CD4-positive, alpha-beta T cell treated with Interleukin-4 for 1 hour (primary cell): Measurements from ENCODE around the gene RAMP1.

Experiments
- DNase-seq, 2 donors: peaks; one replicate each; pipeline ENCODE4 v3.0.0-alpha.2; 2020 to 2022

The RAMP1 gene

DNA sequence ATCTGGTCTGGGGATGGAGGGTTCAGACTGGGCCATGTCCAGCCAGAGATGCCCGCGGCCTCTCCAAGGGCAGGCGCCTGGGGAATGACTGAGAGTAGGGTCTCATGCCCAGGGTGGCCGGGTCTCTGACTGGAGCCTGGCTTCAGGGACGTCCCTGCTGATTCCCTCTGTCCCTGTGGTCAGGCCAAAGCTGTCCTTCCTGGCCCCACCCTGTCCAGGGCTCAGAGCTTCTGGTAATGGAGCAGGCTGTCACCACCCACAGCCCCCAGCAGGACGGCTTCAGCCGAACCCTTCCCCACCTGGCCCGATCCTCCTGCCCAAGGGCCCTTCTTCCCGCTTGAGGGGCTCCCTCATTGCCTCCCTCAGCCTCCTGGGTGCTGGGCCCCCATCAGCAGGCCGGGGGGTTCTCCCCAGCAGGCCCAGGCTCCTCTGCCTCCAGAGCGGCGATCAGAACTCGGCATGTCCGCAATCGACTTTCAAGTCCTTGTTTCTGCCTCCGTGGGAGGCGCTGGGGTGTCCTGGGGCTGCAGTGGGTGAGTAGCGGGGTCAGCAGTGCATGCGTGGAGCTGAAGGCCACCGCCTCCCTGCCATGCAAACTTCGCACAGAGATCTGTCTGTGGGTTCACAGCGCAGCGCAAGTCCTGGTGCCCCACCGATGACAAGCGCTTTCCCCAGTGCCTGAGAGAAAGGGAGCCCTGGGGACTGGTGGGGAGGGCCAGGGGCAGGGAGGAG, 18.3 kb downstream of the RAMP1 start:
- no peak for DNase-seq

DNA sequence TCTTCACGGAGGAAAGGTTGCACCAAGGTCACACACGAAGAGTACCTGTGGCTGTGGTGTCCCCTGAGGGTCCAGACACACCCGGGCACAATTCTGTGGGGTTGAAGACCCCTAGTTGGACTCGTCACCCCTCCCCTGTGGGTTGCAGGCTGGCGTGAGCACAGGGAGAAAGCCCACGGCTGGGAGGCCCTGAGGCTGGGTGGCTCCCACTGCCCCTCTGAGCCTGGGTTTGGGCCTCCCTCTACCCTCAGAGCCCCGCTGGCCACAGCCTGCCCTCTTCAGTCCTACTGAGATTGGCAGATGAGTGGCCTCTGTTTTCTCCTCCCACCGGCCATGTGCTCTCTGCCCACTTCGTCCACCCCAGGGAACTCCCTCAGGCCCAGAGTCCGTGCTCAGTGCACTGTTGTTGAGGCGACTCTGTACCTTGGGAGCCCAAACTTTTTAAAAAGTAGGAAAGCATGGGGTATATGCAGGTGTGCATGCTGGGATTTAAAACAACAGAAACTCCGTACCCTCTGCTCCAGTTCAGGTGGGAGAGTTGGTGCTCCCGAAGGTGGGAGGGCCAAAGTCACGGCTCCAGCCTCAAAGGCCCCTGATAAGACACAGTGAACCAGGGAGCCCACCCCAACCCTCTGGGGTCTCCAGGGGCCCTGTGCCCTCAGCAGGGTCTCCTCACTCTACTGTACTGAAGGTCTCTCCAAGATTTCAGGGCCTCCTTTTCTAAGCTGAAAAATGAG, 19.1 kb downstream of the RAMP1 start:
- DNase-seq = no peak

DNA sequence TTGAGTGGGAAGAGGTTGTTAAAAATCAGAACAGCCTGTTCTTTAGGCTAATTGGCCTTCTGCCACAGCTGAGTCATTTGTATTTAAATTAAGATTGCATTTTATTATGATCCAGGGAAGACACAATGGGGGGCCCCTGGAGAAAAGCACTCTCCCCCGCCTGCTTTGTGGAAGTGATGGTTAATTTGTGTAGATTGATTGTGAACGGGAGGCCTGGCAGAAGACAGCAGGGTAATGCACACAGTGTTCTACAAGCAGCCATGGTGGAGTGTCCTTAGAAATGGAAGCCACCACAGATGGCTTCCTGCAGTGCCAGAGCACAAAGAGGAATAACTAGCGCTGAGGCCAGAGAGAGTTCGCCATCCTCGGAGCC, 19.6 kb downstream of the RAMP1 start:
- DNase-seq = no peak

DNA sequence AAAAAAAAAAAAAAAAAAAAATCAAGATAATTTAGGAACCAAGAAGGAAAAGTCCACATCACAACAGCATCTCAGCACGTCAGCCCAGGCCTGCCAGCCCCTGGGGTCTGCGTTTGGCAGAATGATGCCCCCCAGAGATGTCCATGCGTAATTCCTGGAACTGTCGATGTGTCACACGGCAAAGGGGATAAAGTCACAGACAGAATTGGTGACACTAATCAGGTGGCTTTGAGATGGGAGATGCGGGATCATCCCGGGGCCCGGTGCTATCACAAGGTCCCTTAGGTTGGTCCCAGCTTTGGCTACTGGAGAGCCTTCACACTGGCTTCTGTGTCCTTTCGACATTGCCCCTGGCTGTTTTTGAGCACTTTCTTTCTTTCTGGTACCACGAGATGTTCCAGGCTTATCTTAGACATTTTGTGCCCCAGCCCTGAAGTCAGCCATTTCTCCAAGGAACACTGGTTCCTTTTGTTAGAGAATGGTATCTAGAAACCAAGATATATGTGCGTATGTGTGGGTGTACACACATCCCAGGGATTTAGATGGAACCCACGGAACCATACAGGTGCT, 20.7 kb downstream of the RAMP1 start:
- DNase-seq = no peak

DNA sequence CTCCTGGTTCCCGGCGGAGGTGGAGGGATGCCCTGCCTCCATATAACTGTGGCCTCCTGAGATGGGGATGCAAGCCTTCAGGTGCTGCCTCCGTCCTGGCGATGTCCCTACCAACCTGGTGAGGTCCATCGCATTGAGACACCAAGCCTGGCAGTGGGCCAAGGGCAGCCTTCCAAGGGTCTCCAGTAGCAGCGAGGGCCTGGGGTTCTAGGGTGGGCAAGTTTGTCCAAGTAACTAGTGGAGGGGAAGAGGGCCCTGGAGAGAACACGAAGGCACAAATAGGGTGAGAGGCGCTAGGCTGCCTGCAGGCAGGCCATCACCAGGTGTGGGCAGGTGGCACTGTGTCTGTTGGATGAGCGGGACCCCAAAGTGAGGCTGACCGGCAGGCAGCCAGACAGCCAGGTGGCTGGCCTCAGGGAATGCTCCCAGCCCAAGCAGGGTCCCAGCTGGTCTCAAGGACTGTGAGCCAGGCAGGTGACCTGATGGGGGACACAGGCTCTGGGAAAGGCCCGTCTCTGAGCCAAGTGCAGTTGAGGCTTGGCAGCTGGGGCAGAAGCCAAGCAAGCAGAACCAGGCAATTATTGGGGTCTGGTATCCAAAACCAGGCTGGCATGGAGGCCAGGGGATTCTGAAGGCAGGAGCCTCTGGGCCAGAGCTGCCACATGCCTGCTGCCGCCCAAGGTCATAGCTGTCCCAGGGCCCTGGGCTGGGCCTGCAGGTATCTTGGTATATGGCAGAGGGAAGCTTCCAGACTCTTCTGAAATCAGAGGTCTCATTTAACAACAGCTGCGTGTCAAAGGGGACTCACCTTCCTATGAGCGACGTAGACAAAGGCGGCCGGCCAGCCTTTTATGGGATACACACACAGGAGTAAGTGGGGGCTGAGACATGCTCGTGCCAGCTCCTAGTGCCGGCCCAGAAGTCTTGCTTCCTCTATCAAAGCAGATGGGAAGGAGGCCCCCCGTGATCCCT, 23.4 kb downstream of the RAMP1 start:
- no peak for DNase-seq

DNA sequence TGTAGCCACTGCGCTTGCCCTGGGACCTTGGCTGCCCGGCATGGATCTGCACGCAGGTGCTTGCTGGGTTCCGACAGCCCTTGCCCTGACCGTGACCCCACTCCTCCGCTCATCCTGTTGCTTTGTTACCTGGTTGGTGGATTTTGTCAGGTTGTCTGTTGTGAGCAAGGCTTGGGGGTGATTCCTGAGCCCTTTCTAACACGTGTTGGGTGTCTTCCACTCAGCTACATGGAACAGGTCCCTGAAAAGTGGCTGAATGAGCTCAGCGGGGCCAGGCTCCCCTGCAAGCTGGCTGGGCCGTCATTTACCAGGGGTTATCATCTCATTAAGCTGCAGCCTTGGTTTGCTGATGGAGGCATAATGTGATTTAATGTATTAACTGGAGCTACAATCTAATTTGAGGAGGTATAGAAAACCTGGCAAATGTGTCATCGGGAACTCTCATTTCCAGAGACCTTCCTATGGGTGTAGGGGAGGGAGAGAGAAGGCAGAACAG, 24.6 kb downstream of the RAMP1 start:
- no peak for DNase-seq

DNA sequence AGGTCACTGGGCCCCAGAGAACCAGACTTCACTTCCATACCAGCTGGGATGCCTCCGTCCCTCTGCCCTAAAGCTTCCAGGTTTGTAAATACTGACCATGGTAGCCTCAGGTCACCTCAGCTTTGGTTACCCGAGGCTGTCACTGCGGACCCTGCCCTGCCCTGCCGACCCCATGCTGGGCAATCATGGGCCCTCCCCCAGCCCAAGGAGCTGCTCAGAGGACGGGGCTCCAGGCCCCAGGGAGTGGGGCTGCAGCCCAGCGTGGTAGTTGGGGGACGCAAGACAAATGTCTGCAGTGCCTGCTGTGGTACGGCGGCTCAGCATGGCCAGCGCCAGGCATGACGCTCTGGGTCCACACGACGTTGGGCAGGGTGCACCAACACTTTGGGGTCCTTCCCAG, 25.3 kb downstream of the RAMP1 start:
- no peak for DNase-seq

DNA sequence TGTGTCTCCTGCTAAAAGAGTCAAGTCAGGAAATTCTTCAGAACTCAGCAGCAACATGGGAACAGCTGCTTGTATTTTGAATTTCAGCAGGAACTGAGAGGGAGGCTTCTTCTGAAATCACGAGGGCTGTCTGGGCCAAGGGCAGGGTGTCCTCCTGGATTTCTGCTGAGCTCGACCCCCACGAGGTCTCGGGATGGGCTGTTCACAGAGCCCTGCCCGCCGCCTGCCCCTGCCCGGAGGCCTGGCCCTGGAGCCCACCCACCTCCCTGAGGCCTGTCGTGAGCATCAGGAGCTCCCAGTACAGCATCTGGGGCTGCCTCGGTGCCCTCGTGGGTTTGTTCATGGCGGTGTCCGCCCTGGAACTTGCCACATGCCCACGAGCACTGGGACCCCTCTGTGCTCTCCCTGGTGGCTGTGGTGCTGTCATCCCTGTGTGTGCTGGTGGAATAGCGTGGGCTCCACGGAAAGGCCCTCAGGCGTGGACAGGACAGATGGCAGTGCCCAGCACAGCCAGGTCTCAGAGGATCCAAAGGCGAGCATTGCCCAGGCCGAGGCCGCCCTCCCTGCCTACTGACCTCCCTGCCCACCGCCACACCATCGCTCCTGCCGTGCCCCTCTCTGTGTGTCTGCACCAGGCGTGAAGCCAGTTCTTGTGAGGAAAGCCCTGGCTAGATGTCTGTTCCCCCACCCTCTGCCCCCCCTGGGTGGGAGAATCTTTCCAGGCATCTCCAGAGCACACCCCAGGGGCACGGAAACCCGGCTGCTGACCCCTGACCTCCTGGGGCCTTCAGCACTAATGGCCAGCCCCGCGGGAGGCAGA, 25.9 kb downstream of the RAMP1 start:
- no peak for DNase-seq

DNA sequence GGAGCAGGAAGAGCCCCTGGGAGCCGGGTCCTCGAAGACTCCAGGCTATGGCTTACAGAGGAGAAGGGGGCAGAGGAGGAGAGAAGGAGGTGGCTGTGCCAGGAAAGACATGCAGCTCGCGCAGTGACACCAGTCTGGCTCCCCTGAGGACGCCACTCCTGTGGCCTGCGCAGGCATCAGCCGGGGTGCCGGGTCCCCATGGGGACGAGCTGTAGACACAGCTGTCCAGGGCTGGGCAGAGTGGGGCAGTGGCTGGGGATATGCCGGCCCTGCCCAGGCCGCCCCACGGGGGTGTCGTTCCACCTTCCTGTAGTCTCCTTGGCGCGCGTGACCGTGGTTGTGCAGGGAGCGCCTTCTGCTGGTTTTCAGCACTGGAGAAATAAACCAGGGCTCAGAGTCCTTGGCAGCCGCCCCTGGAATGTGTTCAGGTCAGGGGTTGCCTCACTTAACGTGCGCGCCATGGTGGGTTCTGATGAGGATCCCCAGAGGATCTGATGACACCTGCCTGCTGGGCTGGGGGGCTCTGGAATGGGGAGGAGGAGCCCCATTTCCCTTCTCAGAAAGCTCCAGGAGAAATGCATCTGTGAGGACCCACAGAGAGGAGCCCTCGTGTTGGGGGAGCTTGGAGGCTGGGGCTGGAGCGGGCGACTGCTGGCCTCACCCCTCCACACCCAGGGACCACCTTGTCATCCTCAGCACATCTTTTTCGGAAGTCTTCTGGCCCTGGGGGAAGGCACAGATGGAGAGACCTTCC, 26.7 kb downstream of the RAMP1 start:
- DNase-seq = no peak

DNA sequence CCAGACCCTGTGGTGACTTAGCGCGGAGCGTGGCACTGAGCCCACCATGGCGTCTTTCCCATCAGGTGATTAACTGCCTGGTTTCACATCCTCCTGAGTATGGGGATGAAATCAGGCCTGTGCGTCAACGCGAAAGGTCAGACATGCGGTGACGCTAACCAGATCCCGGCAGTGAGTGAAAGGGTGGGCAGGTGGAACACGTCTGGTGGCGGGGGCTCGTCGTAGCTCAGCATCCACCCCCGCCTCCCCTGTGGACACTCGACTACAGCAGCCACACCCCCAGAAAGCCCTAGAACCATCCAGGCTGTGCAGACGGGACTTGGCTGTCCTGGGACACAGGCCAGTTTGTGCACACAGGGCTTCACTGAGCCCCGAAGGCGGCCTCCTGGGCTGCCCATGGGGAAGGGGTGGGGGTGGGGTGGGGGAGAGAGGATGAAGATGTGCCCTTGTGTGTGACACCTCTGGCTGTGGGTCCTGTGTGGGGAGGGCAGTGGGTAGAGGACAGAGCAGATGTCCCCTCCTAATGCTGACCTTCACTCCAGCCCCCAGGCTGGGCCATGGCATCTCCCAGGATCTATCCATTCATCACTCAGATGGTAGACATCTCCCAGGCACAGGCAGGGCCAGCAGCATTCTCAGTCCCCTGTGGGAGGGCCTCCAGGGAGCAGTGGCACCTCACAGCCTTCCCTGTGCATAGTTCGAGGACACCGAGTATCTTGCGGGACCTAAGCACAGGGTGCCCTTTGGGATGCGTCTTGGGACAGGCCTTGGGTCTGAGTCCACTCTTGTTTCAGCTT, 27.5 kb downstream of the RAMP1 start:
- DNase-seq = no peak

DNA sequence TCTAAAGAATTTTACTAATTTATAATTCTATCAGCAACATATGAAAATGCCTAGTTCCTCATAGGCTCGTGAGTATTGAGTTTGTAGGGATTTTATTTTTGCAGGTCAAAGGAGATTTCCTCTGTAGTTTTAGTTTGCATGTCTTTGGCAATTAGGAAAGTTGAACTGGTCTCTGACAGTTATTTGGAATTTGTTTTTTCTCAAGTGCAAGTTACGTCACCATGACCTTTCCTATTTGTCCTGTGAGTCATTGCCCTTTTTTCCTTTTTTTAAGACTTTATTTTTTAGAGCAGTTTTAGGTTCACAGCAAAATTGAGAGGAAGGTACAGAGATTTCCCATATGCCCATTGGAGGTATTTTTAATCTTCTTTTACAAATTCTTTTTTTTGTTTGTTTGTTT, 29.0 kb downstream of the RAMP1 start:
- no peak for DNase-seq

DNA sequence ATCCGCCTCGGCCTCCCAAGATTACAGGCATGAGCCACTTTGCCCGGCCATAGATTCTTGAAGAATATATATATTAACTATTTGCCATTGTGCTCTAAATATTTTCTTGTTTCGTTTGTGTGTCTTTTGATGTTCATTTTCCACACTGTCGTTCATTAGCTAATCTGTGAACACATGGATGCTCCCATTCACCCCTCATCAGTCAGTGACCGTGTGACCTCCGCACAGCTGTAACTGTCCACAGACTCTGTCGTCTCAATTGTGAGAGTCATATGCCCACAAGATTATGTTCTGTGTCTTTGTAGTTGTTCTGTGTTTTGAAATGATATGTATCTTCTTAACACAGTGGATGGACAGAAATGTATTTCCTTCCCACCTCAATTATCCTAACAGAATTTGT, 29.6 kb downstream of the RAMP1 start:
- no peak for DNase-seq

DNA sequence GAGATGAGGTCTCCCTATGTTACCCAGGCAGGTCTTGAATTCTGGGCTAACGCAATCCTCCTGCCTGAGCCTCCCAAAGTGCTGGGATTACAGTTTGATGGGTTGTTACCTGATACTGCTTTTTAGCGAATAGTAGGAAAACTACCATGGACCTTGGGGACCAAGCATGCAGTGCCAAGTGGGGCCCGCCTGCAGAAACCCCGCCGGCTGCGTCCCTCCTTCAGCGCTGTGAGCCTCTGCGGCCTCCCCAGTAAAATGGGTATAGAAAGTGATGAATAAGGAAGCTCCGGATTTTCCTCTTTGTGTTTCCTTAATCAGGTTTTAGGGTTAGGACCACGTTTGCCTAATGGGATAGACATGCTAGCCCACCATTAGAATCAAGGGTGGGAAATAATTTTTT, 30.4 kb downstream of the RAMP1 start:
- no peak for DNase-seq

DNA sequence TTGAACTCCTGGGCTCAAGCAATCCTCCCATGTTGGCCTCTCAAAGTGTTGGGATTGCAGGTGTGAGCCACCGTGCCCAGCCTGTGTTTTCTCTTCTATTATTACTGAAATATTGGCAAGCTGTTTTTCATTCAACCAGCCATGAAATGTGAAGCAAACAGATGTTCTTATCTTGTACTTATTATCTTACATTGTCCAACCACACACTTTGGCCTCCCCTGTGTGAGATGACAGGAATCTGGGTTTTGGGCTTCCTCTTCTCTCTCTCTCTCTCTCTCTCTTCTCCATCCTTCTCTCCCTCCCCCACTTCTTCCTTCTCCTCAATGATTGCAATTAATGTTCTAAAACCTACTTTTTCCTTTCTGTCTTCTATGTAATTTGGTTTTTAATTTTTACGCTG, 33.1 kb downstream of the RAMP1 start:
- DNase-seq = no peak

DNA sequence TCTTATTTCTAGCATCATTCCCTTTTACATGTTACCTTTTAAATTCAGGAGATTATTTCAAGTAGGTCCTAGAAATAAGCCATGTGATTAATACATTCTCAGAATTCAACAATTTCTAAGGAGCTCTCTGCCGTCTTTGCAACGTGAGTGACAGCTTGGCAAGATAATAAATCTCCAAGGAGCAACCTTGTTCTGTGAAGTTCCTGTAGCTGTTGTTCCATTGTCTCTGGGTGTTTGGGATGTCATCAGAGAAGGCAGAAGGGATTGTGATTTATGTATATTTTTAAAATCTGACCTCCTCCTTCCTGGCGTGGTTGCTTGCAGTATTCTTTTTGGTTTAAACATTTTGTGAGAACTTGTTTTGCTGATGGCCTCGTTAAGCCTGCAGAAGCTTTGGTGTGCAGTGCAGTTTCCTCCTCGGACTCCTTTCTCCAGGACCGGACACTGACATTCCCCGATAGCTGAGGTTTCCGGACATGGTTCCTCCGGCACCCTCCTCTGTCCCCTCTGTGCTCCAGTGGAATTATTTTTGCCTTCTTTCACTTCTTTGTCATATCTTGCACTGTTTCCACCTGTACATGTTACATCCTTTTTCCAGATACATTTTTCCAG, 33.7 kb downstream of the RAMP1 start:
- DNase-seq = no peak

DNA sequence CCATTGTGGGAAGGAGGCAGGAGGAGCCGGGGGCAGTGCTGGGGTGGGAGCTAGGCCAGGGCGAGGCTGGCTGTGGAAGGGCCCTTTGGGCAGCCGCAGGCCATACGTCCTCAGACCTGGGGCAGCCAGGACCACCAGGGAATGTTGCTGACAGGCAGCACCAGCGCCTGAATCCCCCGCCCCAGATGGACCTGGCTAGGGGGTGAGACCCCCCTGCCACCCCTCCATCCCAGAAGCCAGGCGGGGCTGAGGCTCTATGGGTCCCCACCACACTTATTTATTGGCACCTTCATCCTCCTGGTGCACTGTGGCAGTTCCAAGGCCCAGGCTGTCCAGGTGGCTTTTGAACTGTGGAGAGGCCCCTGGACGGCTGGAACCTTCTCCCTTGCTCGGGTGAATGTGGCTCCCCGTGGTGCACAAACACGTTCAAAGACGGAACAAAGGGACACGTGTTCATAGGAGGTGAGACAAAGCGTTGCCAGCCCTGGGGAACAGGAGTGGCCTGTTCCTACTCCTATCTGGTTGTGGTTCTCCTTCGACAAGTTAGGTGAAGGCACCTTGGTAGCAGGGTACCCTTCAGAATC, 35.1 kb downstream of the RAMP1 start:
- DNase-seq = no peak

DNA sequence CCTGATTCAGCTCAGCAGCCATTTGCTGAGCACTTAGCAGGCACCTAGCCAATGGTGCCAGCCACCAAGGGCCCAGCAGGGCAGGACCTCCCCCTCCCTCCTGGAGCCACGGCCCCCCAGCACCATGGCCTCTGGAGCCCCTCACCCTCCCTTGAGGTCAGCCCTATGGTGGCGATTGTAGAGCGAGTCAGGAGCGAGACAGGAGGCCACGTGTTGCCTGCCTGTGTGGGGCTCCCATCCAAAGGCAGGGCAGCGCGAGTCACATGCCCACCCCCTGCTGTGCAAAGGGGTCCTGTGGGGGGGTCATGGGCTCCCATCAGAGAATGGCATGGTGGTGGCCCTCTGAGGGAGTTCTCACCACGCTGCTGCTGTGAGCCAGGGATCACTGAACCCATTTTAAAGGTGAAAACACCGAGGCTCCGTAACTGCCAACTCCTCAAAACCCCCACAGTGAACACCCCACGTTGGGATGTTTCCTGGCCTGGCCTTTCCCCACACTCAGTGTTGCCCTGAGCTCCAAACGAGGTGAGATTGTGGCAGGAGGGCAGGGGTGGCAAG, 35.6 kb downstream of the RAMP1 start:
- no peak for DNase-seq

DNA sequence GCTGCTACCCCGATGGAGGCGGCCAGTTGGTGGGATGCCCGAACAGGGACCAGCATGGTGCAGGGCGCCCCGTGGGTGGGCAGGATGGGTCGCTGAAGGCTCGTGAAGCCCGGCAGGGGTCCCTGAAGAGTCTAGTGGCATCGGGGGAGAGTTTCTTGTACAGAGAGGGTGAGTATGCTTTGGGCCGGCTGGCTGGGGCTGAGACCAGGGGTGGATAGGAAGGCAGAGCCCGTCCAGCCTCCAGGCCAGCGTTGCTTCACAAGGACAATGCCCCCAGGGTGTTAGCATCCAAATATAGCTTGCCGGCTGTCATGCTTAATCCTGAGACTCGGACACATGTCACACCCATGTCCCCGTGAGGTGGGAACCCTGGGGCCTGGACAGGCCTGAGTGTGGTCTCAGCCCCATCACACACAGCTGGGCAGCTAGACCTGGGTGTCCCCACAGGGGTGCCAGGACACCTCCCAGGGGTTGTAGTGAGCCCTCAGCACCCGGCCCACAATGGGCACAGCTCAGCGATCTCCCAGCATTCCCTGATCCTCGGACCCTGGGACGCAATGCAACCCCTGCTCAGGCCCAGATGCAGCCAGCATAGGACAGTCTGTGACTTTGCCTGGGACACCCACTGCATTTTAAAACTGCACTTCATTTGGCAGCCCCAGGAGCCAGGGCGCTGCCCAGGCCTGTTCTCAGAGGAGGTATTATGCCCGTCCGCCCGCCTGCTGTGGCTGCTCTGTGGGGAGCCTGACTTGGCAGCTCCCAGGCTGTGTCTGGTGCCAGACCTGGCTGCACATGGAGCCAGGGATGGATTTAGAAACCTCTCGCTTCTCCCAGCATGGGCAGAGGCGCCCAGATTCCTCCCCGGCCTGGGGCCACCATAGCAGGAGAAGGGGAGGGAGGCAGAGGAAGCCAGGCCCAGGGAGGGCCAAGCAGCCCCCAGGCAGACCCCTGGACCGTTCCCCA, 36.4 kb downstream of the RAMP1 start:
- no peak for DNase-seq
